Activated CD8-positive, alpha-beta T cell treated with anti-CD3 and anti-CD28 coated beads for 36 hours (primary cell): Measurements from ENCODE around the gene HK1. TPM values are rescaled to one million over a fixed set of nuclear protein-coding genes. Genes with fewer than 3 reads are reported as not detected.
A peak's percentile ranks its signal among the peaks of the same experiment; 100 is the strongest.

ENCODE experiments used
- ATAC-seq: fragments of 200-7000 bp; cut with Tn5 transposase; one replicate; pipeline ENCODE4 v1.10.0; 2021; ENCODE audit warnings: mild to moderate bottlenecking, moderate library complexity
- CTCF ChIA-PET: fragments of 350-600 bp; sonication (Branson Sonifier 250); formaldehyde crosslinking; loops from one replicate; lab custom pipeline; 2021; ENCODE audit warnings: antibody characterized with exemption; lab: Charles Lee
- POLR2A ChIA-PET: fragments of 350-600 bp; sonication (Branson Sonifier 250); formaldehyde crosslinking; loops from one replicate; lab custom pipeline; 2021; ENCODE audit warnings: antibody characterized with exemption; lab: Charles Lee
- DNase-seq: peaks from one replicate; pipeline ENCODE4 v3.0.0-alpha.2; 2020
- H3K27ac Mint-ChIP-seq: one replicate; pipeline ENCODE4 v1.8.0; 2021; ENCODE audit warnings: mild to moderate bottlenecking, mixed read lengths
- H3K27me3 Mint-ChIP-seq: one replicate; pipeline ENCODE4 v1.8.0; 2021; ENCODE audit warnings: mixed read lengths
- H3K36me3 Mint-ChIP-seq: one replicate; pipeline ENCODE4 v1.8.0; 2021; ENCODE audit warnings: low read depth, mixed read lengths
- H3K4me1 Mint-ChIP-seq: one replicate; pipeline ENCODE4 v1.8.0; 2021; ENCODE audit warnings: low read depth, mixed read lengths
- H3K4me3 Mint-ChIP-seq: one replicate; pipeline ENCODE4 v1.8.0; 2021; ENCODE audit warnings: mild to moderate bottlenecking, moderate library complexity, mixed read lengths
- H3K9me3 Mint-ChIP-seq: one replicate; pipeline ENCODE4 v1.8.0; 2021; ENCODE audit warnings: mixed read lengths
- intact Hi-C: fragments of 100-400 bp; cut with micrococcal nuclease; formaldehyde crosslinking; loops from one replicate; pipeline ENCODE4 v1.10.0; 2022
- total RNA-seq, 2 experiments: library from RNA; stranded (reverse); gene quantifications; one replicate each; pipeline ENCODE4 v1.2.3, GENCODE V29; 2021
- TF ChIP-seq, protein P1 (sequence below): fragments of 200-600 bp; IDR thresholded peaks from one replicate; pipeline ENCODE4 v1.8.0; 2022; ENCODE audit warnings: antibody characterized with exemption, mild to moderate bottlenecking

The HK1 gene
- total RNA-seq, 2 experiments from 2014 or later: 314 to 325 TPM

DNA sequence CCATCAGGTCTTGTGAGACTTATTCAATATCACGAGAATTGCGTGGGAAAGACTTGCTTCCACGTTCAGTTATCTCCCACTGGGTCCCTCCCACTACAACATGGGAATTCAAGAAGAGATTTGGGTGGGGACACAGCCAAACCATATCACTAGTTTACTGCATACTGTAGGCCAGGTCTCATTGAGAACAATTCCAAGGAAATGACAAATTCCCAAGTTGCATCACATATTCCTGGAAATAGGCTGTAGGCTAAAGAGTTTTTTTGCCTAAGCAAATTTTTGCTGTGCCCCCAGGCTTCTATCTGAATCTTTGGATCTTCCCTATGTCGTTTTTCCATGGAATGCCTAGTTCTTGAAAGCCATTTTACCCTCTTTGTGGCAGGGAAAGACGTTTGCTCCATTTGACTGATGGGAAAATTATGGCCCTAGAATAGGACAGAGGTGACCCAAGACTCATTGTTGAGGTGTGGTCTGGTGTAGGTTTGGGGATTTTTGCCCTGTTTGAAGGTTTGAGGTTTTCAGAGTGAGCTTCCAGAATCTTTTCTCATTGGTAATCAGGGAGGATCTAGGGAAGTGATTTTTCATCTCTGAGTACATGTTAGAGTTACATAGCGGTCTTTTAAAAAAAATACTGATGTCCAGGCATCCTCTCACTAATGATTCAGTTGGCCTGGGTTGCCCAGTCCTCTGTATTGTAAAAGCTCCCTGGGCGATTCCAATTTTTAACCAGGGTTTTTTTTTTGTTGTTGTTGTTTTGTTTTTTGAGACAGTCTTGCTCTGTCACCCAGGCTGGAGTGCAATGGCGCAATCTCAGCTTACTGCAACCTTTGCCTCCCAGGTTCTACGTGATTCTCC lies 94.1 kb downstream of the HK1 start:
- Mint-ChIP-seq H3K36me3 (peaks cover 68% of the 10 kb centered on the region), H3K9me3 (no peaks in the 10 kb centered on the region), H3K27ac (peak overlapping the region; percentile 13), H3K4me3 (no peak overlapping the region), H3K27me3 (no peaks in the 10 kb centered on the region), H3K4me1 (peaks cover 30% of the 10 kb centered on the region)
- intact Hi-C loops: no loop called here
- ChIA-PET CTCF (interaction anchor here (1.3 kb wide), 1 partner anchor 20 kb away, joined by 4 read pairs; no protein-coding TSS in a partner anchor), POLR2A (no interaction called here)
- ATAC-seq (no peak), DNase-seq (no peak)
- TF ChIP-seq, protein P1, sequence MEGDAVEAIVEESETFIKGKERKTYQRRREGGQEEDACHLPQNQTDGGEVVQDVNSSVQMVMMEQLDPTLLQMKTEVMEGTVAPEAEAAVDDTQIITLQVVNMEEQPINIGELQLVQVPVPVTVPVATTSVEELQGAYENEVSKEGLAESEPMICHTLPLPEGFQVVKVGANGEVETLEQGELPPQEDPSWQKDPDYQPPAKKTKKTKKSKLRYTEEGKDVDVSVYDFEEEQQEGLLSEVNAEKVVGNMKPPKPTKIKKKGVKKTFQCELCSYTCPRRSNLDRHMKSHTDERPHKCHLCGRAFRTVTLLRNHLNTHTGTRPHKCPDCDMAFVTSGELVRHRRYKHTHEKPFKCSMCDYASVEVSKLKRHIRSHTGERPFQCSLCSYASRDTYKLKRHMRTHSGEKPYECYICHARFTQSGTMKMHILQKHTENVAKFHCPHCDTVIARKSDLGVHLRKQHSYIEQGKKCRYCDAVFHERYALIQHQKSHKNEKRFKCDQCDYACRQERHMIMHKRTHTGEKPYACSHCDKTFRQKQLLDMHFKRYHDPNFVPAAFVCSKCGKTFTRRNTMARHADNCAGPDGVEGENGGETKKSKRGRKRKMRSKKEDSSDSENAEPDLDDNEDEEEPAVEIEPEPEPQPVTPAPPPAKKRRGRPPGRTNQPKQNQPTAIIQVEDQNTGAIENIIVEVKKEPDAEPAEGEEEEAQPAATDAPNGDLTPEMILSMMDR: no peak

DNA sequence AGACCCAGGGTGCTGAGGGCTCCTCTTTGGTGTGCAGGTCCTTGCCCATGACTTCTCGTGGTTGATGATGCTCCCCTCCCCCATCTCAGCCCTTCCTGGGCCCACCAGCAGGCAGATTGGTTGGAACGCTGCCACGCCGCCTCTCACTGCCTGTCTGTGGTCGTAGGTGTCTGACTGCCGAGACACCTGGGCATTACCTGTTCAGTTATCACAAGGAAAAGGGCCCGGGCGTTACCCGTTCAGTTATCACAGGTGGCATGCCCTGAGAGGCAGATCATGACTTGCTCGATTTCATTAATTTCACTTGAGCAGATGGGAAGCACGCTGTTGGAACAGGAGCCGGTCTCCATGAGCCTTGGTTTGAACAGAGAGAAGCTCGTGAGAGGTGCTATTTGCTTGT lies 95.9 kb downstream of the HK1 start:
- TF ChIP-seq, protein P1: no peak
- ChIA-PET POLR2A (interaction anchor here (1.1 to 1.3 kb wide), 2 partner anchors 19 to 33 kb away, joined by 3 to 4 read pairs; no protein-coding TSS in a partner anchor), CTCF (no interaction called here)
- Mint-ChIP-seq H3K9me3 (no peaks in the 10 kb centered on the region), H3K4me1 (peaks cover 29% of the 10 kb centered on the region), H3K27me3 (no peaks in the 10 kb centered on the region), H3K27ac (peak overlapping the region; percentile 19), H3K36me3 (peaks cover 68% of the 10 kb centered on the region), H3K4me3 (no peak overlapping the region)
- ATAC-seq (no peak), DNase-seq (no peak)
- intact Hi-C loops: no loop called here

DNA sequence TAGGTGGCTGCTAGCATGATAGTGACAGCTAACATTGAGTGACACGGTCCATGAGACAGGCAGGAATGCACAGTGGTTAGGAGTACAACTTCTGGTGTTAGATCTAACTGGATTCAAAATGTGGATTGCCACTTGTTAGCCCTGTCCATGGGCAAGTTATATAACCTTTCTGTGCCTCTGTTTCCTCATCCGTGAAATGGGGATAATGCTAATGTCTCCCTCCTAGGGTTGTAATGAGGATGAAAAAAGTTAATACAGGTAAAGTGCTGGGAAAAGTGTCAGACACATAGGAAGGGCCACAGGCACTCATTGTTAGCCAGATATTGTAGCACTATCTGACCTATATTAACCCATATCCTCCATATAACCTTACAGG lies 96.6 kb downstream of the HK1 start:
- Mint-ChIP-seq H3K4me3 (no peak overlapping the region), H3K27me3 (no peaks in the 10 kb centered on the region), H3K27ac (peak overlapping the region; percentile 46), H3K4me1 (peaks cover 26% of the 10 kb centered on the region), H3K36me3 (peaks cover 68% of the 10 kb centered on the region), H3K9me3 (no peaks in the 10 kb centered on the region)
- TF ChIP-seq, protein P1: no peak
- ChIA-PET CTCF (no interaction called here), POLR2A (no interaction called here)
- ATAC-seq (no peak), DNase-seq (no peak)
- intact Hi-C loops: no loop called here

DNA sequence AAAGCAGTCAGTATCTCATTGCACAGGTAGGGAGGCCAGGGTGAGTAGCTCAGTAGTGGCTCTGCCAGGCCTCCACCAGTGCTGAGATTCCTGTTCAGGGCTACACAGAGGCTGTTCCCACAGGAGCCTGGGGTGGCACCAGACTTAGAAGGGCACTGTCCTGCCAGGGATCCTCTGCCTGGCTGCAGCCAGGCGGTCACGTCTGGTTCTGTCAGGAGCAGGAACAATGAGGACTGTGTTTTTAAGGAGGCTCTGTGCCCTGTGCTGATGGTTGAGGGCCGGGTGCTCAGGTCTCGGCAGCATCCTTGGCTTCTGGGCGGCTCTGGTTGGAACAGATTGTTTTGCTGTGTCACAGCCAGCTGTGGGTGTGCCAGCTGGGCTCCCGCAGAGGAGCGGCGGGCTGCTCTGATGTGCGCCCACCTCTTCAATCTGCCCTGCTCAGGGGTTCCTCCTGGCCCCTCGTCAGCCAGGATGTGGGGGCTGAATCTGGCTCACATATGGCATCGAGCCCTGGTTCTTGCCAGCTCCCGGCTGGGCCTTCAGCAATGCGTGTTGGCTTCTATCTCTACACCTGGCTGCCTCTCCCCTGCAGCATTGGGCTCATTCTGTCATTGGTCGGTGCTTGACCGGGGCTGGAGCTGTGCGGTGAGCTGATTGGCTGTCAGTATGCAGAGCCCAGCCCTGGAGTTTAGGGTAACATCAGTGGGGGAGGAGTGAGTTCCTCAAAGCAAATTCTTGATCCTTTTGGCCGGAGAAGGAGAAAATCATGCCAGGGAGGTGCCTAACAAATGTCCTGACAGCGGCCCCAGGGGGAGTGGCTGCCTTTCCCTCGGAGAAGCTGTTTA lies 97.2 kb downstream of the HK1 start:
- Mint-ChIP-seq H3K27me3 (no peaks in the 10 kb centered on the region), H3K9me3 (no peaks in the 10 kb centered on the region), H3K4me1 (peaks cover 26% of the 10 kb centered on the region), H3K4me3 (no peak overlapping the region), H3K36me3 (peaks cover 67% of the 10 kb centered on the region), H3K27ac (no peak overlapping the region)
- peak; percentile 20 for DNase-seq
- ChIA-PET POLR2A (interaction anchor here (0.6 kb wide), 1 partner anchor 21 kb away, joined by 3 read pairs; no protein-coding TSS in a partner anchor), CTCF (no interaction called here)
- TF ChIP-seq, protein P1: no peak
- peak; percentile 54 for ATAC-seq
- intact Hi-C loops: no loop called here
